Measurements from ENCODE around the gene KRTAP20-1.

KRTAP20-1 gene

DNA sequence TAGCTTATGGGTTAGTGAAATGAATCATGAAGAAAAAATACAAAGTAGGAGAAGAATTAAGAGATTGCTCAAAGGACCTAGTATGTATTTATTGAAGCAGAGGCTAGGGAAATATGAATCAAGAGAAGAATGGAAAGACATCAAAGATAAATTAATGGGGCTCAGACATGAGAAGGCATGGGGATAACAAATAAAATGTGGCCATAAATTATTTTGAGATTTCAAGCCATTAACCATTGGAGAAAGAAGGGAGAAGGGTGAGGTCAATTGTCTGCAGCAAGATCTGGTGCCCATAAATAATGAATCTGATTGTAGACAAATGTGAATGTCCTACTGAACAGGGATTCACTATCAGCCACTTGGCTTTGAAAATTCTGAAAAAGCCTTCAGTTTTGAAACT lies 36.7 kb downstream of the KRTAP20-1 start:
- no peak for DNase-seq

Measured in cortex of kidney (tissue), 1 donor.